Measurements from ENCODE around the gene CST11.

CST11 gene

DNA sequence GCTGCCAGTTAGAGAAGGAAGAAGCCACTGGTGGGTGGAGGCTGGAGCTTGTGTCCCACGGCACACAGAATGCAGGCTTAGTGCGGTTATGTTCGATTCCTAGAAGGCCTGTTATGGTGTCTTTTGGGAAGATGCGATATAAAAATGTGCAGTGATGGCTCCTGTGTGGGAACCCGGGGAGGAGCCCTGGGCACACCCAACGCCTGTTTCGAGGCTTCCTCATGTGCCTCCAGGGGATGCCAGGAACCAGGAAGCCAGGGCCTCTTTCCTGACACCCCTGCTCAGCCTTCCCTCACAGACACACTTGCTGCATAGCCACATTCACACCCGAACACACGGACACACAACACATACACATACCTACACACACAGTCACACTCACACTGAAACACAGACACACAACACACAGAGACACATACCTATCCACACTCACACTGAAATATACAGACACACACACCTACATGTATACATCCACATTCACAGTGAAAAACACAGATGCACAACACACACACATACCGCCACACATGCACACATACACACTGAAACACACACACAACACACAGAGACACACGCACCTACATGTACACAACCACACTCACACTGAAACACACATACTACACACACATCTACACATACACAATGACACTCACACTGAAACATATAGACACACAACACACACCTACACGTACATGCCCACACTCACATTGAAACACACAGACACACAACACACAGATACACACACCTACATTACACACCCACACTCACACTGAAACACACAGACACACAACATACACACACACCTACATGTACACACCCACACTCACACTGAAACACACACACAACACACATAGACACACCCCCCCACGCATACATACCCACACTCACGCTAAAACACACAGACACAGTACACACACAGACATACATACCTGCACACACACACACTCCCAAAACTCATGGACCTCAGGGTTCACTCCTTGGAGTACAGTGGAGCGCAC lies 1.2 kb upstream of the CST11 start:
- DNase-seq = no peak

DNA sequence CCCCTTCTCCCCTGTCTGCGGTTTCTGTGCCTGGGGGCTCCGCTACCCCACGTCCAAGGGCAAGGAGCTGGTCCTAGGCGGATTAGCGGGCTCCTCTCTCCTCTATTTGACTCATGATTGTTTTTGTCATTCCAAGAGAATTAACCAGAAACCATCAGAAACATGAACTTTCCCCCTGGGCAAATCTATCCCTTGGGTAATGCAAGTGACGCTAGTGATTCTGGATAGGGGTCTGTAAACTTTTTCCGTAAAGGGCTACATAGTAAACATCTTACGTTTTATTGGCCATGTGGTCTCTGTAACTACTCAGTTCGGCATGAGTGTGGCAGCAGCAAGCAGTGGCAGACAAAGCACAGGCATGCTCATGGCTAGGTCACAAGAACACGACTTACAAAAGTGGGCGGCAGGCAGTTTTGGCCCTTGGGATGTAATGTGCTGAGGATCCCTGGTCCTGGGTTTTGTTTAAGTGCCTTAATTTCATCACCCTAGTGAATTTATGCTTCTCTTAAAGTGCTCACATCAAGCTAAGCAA lies 654 bp downstream of the CST11 start:
- DNase-seq = no peak

DNA sequence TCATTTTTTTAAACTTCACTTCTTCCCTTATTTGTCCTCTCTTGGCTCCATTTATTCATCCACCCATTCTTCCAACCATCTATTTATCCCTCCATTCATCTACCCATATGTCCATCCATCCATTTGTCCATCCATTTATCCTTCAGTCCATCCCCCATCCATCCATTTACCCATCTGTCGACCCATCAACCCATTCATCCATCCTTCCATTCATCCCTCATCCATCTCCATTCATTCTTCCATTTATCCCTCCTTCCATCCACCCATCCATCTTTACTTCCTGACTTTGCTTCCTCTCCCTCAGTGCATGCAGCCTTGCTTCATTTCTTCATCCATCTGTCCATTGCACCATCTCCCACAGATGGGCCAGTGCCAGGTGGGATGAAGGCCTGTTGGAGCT lies 1.8 kb downstream of the CST11 start:
- no peak for DNase-seq

DNA sequence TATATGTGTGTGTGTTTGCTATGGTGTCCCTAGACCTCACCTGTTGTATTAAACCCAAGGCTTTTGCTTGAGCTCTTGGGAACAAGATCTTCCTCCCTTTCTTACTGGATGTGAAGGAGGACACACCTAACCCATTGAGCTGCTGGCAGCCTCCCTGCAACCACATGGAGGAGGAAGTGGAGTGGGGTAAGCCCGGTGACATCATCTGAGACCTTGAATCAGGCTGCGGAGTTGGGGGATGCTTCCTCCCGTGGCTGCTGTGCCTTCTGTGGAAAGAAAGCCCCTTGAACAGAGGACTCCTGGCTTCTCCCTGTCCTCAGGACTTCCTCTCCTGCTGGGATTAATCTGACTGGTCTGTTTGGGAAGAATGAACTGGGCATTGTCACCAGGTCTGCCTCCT lies 3.3 kb downstream of the CST11 start:
- DNase-seq = no peak

DNA sequence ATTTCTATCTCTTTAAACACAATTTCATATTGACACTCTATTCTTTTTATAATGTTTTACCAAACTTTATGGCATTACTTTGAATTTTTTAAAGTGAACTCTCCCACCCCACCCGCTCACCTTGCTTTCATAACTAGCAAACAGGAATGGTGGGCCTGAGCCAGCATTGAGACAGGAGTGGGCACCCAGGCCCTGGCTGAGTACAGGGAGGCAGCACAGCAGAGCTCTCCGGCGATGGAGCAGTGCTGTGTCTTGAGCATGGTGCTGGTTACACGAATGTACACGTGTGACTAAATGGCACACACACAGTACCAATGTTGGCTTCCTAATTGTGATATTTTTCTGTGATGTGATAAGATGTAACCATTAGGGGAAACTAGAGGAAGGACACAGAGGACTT lies 4.5 kb downstream of the CST11 start:
- DNase-seq = no peak

DNA sequence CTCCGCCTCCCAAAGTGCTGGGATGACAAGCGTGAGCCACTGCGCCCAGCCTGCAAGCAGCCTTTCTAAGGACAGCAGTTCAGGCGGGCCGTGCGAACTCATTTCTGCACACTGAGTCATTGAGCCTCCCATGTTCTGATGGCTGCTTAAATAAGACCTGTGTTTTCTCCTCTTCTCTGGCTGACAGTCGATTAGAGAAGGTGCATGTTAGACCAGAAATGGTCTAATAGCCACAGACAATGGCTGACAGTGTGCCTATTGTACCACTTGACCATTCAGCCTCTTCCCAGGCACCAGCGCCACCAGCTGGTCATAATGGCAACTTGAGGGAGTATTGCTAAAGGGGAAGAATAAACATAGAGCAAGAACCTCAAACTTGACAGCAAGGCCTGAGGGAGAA lies 6.2 kb downstream of the CST11 start:
- peak; percentile 87 for DNase-seq

- DNase-seq = peak; percentile 84
These were observed 7.0 kb downstream of the CST11 start for GRCh38 chr20:23445596-23446217.

- DNase-seq = no peak
These were observed 7.8 kb downstream of the CST11 start for GRCh38 chr20:23444859-23445258.

DNA sequence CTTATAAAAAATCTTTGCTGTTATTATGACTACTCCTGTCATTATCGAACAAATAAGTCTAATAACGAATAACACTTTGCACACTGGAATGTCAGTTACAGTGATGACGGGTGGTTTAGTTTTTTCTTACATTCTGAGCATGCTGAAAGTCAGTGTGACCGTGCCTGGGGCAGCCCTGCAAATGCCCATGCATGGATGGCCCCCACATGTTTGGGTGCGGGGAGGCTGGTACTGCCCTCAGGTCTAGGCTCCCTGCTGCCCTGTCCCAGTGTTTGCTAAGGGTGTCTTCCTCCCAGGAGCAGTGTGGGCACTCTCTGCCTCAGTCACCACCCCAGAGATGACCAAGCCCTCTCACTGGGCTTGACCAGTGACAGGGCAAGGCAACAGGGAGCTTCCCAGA lies 10.2 kb downstream of the CST11 start:
- no peak for DNase-seq

DNA sequence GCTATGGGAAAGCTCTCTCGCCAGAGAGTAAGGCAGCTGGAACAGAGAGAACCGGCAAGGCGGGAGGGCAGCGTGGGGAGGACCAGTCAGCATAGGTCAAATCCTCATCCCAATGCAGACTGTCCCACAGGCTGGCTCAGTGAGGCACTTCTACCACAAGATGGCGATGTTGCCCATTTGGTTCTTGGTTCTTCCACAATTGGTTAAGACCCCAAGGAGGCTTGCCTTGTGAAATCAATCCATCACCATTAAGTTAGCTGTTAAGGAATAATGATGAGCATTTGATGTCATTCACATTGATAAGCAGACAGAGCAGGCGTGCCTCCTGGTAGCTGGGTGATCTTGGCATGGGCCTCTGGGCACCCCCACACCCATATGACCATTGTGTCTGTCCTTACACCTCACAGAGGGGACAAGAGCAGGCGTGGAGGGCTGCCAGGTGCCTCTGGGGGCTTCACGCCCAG lies 10.8 kb downstream of the CST11 start:
- DNase-seq = peak; percentile 91

GRCh38 chr20:23440004-23440403 lies 12.7 kb downstream of the CST11 start:
- DNase-seq = no peak

DNA sequence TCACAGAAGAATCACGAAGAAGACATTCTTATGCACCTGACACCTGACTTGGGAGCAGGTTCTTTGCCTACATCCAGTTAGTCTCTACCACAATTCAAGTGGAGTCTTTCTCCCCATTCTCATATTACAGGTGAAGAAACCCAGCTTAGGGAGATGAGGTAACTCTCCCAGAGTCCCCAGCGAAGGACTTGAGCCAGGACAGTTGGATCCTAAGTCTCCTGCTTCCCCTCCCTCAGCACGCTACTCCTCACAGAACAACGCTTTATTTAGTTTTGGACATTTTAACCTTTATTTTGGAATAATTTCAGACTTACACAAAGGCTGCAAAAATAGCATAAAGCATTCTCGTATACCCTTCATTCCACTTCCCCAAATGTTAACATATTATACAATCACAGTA lies 14.0 kb downstream of the CST11 start:
- DNase-seq = no peak

DNA sequence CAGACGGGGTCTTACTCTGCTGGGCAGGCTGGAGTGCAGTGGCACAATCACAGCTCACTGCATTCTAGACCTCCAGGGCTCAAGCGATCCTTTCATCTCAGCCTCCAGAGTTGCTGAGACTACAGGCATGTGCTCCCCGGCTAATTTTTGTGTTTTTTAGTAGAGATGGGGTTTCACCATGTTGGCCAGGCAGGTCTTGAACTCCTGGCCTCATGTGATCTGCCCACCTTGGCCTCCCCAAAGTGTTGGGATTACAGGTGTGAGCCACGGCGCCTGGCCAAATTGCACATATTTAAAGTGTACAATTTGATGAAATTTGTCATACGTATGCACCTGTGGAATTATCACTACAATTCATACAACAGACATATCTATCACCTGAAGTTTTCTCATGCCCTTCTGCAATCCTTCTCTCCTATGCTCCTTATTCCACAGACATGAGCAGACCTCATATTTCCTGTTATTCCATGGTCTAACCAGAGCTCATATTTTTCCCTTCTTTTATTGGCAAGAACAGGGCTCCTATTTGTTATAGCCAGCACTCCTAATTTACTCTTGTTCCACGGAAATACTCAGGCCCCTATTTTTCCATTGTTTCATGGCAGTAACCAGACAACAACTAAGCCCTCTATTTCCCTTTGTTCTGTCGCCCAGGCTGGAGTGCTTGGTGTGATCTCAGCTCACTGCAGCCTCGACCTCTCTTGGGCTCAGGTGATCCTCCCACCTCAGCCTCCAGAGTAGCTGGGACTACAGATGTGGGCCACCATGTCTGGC lies 15.4 kb downstream of the CST11 start:
- DNase-seq = no peak

GRCh38 chr20:23436681-23437080 lies 16.0 kb downstream of the CST11 start:
- DNase-seq = no peak

GRCh38 chr20:23435626-23436539 lies 16.8 kb downstream of the CST11 start:
- no peak for DNase-seq

DNA sequence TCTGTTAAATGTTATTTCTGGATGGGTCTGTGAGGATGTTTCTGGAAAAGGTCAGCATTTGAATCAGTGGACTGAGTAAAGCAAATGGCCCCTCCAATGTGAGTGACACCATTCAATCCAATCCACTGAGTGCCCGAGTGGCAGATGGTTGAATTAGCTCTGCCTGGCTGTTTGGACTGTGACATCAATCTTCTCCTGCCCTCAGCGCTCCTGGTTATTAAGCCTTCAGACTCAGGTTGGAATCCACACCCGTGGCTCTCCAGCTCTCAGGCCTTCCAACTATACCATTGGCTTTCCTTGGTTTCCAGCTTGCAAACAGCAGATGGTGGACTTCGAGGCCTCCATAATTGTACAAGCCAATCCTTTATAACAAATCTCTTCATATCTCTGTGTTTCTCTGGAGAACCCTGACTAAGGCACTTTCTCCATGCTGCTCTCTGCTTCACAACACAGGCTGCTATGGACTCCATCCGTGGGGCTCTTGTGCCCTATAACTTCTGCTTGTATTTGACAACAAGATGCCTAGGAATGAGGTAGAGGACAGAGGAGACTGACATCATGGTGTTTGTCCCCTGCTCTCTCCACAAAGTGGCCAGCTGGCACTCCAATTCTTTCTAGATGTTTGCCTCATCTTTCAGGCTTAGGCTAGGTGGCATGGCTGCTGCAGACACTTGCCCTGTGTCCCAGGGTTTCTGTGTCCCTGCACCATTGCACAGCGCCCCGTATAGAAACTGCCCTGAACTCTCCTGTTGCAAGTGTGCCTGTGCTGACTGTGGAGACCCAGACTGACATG lies 18.0 kb downstream of the CST11 start:
- DNase-seq = peak; percentile 44

DNA sequence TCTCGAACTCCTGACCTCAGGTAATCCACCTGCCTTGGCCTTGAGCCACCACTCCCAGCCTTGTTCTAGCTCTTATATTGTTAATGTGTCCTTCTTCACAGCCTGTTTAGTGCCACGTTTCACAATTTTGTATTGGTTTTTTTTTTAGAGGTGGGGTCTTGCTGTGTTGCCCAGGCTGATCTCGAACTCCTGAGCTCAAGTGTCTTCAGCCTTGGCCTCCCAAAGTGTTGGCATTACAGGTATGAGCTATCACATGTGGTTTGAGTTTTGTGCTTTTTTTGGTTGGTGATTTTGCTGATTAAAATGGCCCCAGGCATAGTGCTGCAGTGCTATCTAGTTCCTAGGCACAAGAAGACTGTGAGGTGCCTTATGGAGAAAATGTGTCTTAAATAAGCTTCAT lies 19.0 kb downstream of the CST11 start:
- DNase-seq = no peak

GRCh38 chr20:23425129-23425528 lies 27.5 kb downstream of the CST11 start:
- DNase-seq = no peak

- peak; percentile 97 for DNase-seq
These were observed 31.4 kb downstream of the CST11 start, which contains the start of gene NAPB for GRCh38 chr20:23420943-23421931. TSS of gene NAPB (minus strand) at chr20:23421488. CDS start at chr20:23421402, 86 bp downstream.
